Measurements from ENCODE around the gene ZHX3. TPM values are rescaled to one million over a fixed set of nuclear protein-coding genes. Genes with fewer than 3 reads are reported as not detected.

Gene ZHX3
- total RNA-seq, 6 experiments from 2014 or later: 17.6 to 47.4 (median 26.2) TPM

DNA sequence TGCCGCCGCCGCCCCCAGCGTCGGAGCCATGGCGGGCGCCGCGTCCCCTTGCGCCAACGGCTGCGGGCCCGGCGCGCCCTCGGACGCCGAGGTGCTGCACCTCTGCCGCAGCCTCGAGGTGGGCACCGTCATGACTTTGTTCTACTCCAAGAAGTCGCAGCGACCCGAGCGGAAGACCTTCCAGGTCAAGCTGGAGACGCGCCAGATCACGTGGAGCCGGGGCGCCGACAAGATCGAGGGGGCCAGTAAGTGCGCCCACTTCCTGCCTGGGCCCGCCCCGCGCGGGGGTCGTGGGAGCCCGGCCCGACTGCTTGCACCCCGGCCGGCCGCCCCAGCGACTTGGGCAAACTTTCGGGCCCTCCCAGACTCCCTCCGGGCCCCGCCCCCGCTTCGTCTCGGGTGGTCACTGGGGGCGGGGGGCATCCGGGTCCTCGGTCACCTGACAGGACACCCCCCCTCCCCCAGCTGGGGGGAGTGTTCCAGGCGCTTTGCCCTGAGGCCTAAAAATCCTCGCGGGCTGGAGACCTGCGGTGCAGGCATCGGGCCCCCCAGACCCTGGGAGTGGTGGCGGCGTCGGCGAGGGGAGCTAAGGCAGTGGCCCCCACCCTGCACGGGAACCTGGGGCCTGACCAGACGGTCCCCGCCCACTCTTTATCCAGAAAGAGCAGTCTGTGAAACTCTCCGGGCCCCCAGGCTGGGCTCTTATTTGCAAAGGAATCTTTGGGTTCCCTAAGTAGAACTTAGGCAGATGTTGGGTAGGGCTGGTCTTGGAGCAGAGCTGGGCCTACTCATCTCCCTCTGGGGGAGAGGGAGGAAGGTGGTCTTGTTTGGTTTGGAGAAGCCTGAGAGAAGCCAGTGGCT is 179.7 kb downstream of the ZHX3 start:
- TF ChIP-seq, protein P1, sequence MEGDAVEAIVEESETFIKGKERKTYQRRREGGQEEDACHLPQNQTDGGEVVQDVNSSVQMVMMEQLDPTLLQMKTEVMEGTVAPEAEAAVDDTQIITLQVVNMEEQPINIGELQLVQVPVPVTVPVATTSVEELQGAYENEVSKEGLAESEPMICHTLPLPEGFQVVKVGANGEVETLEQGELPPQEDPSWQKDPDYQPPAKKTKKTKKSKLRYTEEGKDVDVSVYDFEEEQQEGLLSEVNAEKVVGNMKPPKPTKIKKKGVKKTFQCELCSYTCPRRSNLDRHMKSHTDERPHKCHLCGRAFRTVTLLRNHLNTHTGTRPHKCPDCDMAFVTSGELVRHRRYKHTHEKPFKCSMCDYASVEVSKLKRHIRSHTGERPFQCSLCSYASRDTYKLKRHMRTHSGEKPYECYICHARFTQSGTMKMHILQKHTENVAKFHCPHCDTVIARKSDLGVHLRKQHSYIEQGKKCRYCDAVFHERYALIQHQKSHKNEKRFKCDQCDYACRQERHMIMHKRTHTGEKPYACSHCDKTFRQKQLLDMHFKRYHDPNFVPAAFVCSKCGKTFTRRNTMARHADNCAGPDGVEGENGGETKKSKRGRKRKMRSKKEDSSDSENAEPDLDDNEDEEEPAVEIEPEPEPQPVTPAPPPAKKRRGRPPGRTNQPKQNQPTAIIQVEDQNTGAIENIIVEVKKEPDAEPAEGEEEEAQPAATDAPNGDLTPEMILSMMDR (IDR thresholded peaks at IDR 0.05): no peak
- TF ChIP-seq POLR2A (IDR thresholded peaks at IDR 0.05): no peak
- peak; percentile 74 to 78 (median 77) for DNase-seq
- ATAC-seq: peak; percentile 2 to 29 (median 6)
- peak overlapping the region; percentile 67 to 90 (median 69) for H3K27ac ChIP-seq
- 6% methylated on average over 7 of the region's 66 CpGs for WGBS (ENCODE audit: insufficient coverage, low coverage, low lambda C conversion rate, missing lambda C conversion rate)
- H3K36me3 ChIP-seq: no peaks in the 10 kb centered on the region
- H3K27me3 ChIP-seq: no peaks in the 10 kb centered on the region
- no peaks in the 10 kb centered on the region for H3K9me3 ChIP-seq
- peak overlapping the region; percentile 80 to 90 (median 90) for H3K4me3 ChIP-seq
- intact Hi-C loops (cut with DNase I): no loop called here
- H3K4me1 ChIP-seq: peaks cover 0 to 14% (median 0%) of the 10 kb centered on the region in 4 donors

- WGBS (ENCODE audit: insufficient coverage, low coverage, low lambda C conversion rate, missing lambda C conversion rate): 0% methylated on average over 2 of the region's 121 CpGs
- Histone ChIP-seq H3K27ac (peak within 1 kb of the TSS; percentile 69 to 90 (median 83)), H3K4me1 (peaks cover 0 to 14% (median 0%) of the 10 kb centered on the region in 4 donors), H3K4me3 (peak within 1 kb of the TSS; percentile 80 to 90 (median 90)), H3K9me3 (no peaks in the 10 kb centered on the region), H3K36me3 (no peaks in the 10 kb centered on the region), H3K27me3 (no peaks in the 10 kb centered on the region)
- ATAC-seq (peak; percentile 87 to 92 (median 89)), DNase-seq (peak; percentile 91 to 93 (median 92))
- TF ChIP-seq POLR2A (IDR thresholded peaks at IDR 0.05): peak; percentile 66
- TF ChIP-seq, protein P1 (IDR thresholded peaks at IDR 0.05): no peak
- intact Hi-C loops (cut with DNase I): no loop called here
Measured at GRCh38 chr20:41136680-41137613, 180.6 kb downstream of the ZHX3 start, which contains the start of gene PLCG1. Gene PLCG1, plus strand, starts transcription at chr20:41137543. Its CDS starts 99 bp downstream, at chr20:41137642.

DNA sequence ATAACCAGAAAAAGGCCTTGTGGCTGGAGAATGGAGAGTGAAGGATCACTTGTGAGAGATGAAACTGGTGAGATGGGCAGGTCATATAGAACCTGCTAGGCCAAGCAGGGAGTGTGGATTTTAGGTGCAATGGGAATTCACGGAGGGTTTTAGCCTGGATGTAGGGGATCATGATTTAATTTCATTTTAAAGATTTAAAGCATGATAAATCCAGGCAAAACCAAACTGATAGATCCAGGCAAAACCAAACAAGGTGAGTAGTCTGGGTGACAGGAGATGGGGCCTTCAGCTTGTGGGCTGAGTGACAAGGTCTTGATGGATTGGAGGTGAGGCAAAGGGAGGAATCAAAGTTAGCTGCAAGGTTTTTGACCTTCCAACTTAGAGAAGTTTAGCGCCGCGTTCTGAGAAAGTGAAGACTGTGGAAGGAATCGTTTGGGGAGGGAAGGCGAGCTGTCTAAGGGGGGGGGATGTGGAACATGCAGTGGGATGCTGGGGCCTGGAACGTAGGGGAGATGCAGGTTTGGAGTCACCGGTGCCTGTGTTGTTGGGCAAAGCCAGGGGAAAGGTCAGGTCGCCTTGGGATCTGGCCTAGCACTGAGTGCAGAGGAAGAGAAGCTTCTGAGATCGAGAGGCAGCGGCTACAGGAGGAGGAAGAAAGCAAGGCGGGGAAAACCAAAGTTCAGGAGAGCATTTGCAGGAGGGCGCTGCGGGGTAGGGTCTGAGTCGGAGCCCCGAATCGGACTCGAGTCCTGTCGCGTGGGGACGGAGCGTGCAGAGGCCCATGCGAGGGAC is 181.4 kb downstream of the ZHX3 start:
- peak overlapping the region; percentile 80 to 90 (median 90) for H3K4me3 ChIP-seq
- no peaks in the 10 kb centered on the region for H3K9me3 ChIP-seq
- intact Hi-C loops (cut with DNase I): no loop called here
- ATAC-seq (peak in 1 of 4 donors; percentile 1), DNase-seq (no peak)
- no peaks in the 10 kb centered on the region for H3K36me3 ChIP-seq
- no peaks in the 10 kb centered on the region for H3K27me3 ChIP-seq
- TF ChIP-seq, protein P1 (IDR thresholded peaks at IDR 0.05): no peak
- no peak for TF ChIP-seq POLR2A (IDR thresholded peaks at IDR 0.05)
- H3K27ac ChIP-seq: peak overlapping the region in 2 of 3 donors; percentile 69 to 90
- peaks cover 0 to 14% (median 0%) of the 10 kb centered on the region in 4 donors for H3K4me1 ChIP-seq
- 42% methylated on average over 21 of the region's 23 CpGs for WGBS (ENCODE audit: insufficient coverage, low coverage, low lambda C conversion rate, missing lambda C conversion rate)

Data from right lobe of liver (tissue), 6 donors.